ENCODE results near the gene SUCLA2.
"Not testable (repeated sequence)": the region's sequence is repeated elsewhere in the genome, so short reads cannot be mapped to it uniquely, and the experiment has no call there.

Gene SUCLA2

DNA sequence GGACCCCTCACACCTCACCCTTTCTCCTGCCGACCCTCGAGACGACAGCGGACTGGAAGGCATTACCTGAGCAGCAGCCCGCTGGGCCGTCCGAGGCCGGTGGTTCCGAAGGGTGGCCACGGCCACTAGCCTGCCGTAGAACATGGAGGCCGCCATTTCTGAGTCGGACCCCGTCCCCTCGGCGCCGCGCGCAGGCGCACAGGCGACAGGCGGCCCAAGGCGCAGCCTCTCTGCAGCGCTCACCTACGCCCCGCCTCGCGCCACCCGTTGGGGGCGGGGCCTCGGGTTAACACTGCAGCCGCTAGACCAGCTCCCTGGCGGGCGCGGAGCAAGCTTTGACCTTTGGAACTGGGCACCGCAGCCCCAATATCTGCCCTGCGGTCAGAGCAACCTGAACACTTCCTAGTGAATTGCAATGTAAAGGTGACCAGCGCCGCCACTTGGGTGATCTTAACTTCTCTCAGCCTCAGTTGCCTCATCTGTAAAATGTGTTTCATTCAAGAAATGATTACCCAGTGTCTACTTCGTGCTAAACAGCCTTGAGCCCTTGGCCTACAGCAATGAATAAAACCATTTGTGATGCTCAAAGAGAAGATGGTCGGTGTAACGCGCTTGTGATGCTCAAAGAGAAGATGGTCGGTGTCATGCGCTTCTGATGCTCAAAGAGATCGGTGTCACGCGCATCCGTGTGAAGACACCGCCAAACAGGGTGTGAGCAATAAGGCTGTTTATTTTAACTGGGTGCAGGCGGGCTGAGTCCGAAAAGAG is at the start of gene SUCLA2:
SUCLA2 (minus strand) TSS at position 160 of the 768 bp plus-strand sequence; CDS start at position 156, 4 bp downstream.
- peak; percentile 70 to 88 (median 79) for DNase-seq (ENCODE audit: low read depth in 3 of 3, low spot score in 1 of 3)

GRCh38 chr13:48050550-48050949 is 49.5 kb upstream of the SUCLA2 start:
- no peak for DNase-seq (ENCODE audit: low read depth in 3 of 3, low spot score in 1 of 3)

GRCh38 chr13:48043789-48044503 is 42.9 kb upstream of the SUCLA2 start:
- no peak for DNase-seq (ENCODE audit: low read depth in 3 of 3, low spot score in 1 of 3)

DNA sequence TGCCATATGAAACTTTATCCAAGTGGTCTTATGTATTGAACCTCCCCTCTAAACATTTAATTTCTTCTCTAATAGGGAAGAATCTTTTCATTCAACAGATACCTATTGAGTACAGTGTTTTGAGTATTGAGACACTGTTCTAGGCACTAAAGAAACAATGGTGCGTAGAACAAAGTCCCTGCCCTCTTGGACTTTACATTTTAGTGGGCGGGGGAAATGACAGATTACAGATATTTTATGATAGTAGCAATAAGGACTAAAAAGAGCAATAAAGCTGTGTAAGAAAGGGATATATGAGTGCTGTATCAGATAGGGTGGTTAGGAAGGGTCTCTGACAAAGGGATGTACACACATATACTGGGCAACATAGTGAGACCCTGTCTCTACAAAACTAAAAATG is 41.8 kb upstream of the SUCLA2 start:
- no peak for DNase-seq (ENCODE audit: low read depth in 3 of 3, low spot score in 1 of 3)

- DNase-seq (ENCODE audit: low read depth in 3 of 3, low spot score in 1 of 3): no peak
These were observed 39.8 kb upstream of the SUCLA2 start for GRCh38 chr13:48040896-48041295.

GRCh38 chr13:48040049-48040448 is 39.0 kb upstream of the SUCLA2 start:
- no peak for DNase-seq (ENCODE audit: low read depth in 3 of 3, low spot score in 1 of 3)

DNA sequence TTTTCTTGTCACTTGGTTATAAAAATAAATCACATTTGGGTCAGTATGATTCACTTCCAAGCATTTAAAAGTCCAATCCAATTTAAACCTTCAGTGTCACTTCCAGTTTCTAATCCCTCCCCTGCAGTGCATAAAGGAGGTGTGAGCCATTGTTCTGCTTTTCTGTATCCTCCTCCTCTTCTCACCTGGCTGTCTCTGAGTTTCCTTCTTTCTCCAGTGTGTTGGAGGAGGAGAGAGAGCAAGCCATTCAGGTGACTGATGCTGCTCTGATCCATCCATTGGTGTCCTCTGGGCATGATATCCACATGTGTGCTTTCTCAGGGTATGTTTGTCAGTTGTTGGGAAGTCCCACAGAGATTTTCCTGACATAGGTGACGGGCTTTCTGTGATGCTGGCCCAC is 37.7 kb upstream of the SUCLA2 start:
- no peak for DNase-seq (ENCODE audit: low read depth in 3 of 3, low spot score in 1 of 3)

- peak; percentile 86 to 89 (median 87) for DNase-seq (ENCODE audit: low read depth in 3 of 3, low spot score in 1 of 3)
These were observed 36.5 kb upstream of the SUCLA2 start, which contains the start of gene NUDT15 for GRCh38 chr13:48037346-48038173. TSS of gene NUDT15 (plus strand) at chr13:48037726. CDS start at chr13:48037747, 21 bp downstream.

DNA sequence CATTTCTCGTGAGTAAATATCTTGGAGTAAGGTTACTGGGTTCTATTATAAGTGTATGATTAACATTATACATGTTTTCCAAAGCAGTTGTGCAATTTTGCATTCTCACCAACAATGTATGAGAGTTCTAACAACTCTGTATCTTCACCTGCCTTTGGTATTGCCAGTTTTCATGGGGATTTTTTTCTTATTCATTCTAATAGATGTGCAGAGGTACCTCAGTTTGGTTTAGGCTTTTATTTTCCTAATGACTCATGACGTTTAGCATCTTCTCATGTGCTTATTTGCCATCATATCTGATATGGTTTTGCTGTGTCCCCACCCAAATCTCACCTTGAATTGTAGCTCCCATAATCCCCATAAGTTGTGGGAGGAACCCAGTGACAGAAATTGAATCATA is 28.8 kb upstream of the SUCLA2 start:
- DNase-seq (ENCODE audit: low read depth in 3 of 3, low spot score in 1 of 3): no peak

DNA sequence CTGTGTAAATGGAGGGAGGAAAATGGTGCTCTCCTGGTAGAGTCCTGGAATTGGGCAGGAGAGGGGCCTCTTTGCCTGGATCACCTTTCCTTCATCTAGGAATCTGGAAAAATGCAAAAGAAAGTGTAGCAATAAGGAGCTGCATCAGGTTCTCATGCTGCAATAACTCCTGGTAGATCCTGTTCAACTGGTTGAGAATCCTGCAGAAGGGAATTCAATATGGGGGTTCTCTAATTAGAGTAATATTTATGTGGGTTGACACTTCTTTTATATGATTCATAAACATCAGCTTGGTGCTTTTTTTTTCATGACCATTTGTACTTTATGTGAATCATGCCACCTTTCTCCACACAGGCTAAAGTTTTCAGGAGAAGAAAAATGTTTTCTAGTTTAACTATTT is 27.0 kb upstream of the SUCLA2 start:
- DNase-seq (ENCODE audit: low read depth in 3 of 3, low spot score in 1 of 3): no peak

GRCh38 chr13:48019796-48020195 is 18.7 kb upstream of the SUCLA2 start:
- DNase-seq (ENCODE audit: low read depth in 3 of 3, low spot score in 1 of 3): no peak

DNA sequence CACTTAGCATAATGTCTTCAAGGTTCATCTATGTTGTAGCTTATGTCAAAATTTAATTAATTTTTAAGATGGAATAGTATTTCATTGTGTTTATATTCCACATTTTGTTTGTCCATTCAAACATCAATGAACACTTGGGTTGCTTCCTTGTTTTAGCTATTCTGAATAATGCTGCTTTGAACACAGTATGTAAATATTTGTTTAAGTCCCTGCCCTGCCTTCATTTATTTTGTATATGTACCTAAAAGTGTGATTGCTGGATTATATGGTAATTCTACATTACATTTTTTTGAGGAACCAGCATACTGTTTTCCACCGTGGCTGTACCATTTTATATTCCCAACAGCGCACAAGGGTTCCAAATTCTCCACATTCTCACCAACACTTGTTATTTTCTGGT is 17.6 kb upstream of the SUCLA2 start:
- no peak for DNase-seq (ENCODE audit: low read depth in 3 of 3, low spot score in 1 of 3)

DNA sequence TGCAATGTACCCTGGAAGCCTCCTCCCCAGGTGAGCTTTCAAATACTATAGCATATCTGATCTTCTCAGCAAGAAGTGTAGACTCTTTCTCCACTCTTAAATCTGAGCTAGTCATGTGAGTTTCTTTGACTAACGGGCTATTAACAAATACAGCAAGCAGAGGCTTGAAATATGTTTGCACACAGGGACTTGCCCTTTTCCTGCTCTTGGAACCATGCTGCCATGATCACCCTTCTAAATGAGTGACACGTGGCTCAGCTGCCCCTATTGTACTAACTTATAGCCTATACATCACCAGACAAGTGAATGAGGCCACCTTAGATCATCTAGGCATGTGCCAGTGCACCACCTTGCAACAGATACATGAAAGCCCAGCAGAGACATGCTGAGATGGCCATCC is 13.3 kb upstream of the SUCLA2 start:
- DNase-seq (ENCODE audit: low read depth in 3 of 3, low spot score in 1 of 3): no peak

- DNase-seq (ENCODE audit: low read depth in 3 of 3, low spot score in 1 of 3): no peak
These were observed 11.6 kb upstream of the SUCLA2 start for GRCh38 chr13:48012668-48013067.

GRCh38 chr13:48010698-48011097 is 9.6 kb upstream of the SUCLA2 start:
- DNase-seq (ENCODE audit: low read depth in 3 of 3, low spot score in 1 of 3): no peak

DNA sequence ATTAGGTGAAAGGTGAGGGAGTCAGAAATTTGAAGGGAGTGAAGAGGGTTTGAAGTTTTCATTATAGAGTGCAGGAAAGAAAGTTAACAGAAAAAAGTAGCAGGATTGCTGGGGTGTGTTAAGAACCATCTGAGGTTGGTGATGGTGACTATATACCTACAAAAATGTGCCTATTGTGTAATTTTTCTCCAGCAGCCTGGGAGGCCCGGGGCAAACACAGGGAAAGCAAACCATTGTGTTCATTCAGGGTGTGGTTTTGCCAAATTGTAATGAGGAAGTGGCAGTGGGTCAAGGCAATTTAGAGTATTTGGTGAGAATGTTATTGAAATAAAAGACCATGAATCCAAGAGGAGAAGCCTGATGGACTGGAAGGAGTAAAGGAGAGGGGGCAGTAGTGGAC is 8.2 kb upstream of the SUCLA2 start:
- DNase-seq (ENCODE audit: low read depth in 3 of 3, low spot score in 1 of 3): no peak

GRCh38 chr13:48006396-48006795 is 5.3 kb upstream of the SUCLA2 start:
- DNase-seq (ENCODE audit: low read depth in 3 of 3, low spot score in 1 of 3): no peak

DNA sequence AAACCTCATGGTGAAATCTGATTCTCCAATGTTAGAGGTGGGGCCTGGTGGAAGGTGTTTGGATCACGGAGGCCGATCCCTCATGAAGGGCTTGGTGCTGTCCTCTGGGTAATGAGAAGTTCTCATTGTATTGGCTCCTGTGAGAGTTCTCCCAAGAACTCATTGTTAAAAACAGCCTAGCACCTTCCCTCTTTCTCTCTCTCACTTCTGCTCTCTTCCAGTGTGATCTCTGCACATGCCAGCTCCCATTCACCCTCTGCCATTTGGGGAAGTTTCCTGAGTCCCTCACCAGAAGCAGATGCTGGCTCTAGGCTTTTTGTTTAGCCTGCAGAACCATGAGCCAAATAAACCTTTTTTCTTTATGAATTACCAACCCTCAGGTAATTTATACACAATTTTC is 3.1 kb upstream of the SUCLA2 start:
- no peak for DNase-seq (ENCODE audit: low read depth in 3 of 3, low spot score in 1 of 3)

DNA sequence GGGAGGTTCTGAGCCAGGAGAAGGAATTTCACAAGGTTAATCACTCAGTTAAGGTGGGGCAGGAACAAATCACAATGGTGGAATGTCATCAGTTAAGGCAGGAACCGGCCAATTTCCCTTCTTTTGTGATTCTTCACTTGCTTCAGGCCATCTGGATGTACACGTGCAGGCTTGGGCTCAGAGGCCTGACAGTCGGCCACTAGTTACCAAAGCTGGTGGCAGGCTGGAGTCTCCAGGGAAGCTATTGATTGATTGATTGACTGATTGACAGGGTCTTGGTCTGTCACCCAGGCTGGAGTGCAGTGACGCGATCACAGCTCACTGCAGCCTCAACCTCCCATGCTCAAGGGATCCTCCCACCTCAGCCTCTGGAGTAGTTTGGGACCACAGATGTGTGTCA is 926 bp upstream of the SUCLA2 start:
- not testable (repeated sequence) for DNase-seq (ENCODE audit: low read depth in 3 of 3, low spot score in 1 of 3)

- no peak for DNase-seq (ENCODE audit: low read depth in 3 of 3, low spot score in 1 of 3)
These were observed 437 bp downstream of the SUCLA2 start for GRCh38 chr13:48000559-48001113.

GRCh38 chr13:47999973-48000372 is 1.1 kb downstream of the SUCLA2 start:
- no peak for DNase-seq (ENCODE audit: low read depth in 3 of 3, low spot score in 1 of 3)
